Caki2 (cell line): Measurements from ENCODE around the gene PPP3R2. TPM values are rescaled to one million over a fixed set of nuclear protein-coding genes. Genes with fewer than 3 reads are reported as not detected.
"Not testable (repeated sequence)": the region's sequence is repeated elsewhere in the genome, so short reads cannot be mapped to it uniquely, and the experiment has no call there.

Experiments
- DNase-seq: peaks from one replicate; pipeline ENCODE4 v3.0.0-alpha.2; 2015; ENCODE audit warnings: low read depth
- in situ Hi-C: cut with HindIII; loops from 2 replicates; pipeline ENCODE4 v1.10.0; 2016; ENCODE audit warnings: low sequenced_read_pairs, low pct_unique_long_range_greater_than_20kb, mixed read lengths
- total RNA-seq: library from RNA; depleted of rRNA; stranded (reverse); fragments of >200 nt; shearing (Covaris generic); gene quantifications from 2 replicates; pipeline ENCODE4 v1.2.3, GENCODE V29; 2014; ENCODE audit warnings: low replicate concordance; rRNA removed

PPP3R2 gene
- total RNA-seq, 1 experiment from 2014 or later = not detected

DNA sequence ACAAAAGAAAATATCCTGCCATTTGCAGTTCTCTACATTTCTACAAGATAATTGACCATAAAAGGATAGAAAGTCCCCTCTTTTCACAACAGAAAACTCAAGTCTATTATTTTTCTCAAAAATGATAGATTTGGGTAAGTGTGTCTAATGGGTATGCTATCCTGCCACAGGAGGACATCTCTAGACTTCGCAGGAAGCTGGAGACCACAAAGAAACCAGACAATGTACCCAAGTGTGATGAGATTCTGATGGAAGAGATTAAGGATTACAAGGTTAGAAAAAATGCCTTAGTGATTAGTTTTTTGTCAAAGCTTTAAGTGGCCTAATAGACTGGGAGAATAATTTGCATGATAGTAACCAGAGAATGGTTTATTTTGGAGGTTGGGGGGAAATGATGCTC, 33.0 kb downstream of the PPP3R2 start:
- no peak for DNase-seq
- in situ Hi-C loops = no loop called here

DNA sequence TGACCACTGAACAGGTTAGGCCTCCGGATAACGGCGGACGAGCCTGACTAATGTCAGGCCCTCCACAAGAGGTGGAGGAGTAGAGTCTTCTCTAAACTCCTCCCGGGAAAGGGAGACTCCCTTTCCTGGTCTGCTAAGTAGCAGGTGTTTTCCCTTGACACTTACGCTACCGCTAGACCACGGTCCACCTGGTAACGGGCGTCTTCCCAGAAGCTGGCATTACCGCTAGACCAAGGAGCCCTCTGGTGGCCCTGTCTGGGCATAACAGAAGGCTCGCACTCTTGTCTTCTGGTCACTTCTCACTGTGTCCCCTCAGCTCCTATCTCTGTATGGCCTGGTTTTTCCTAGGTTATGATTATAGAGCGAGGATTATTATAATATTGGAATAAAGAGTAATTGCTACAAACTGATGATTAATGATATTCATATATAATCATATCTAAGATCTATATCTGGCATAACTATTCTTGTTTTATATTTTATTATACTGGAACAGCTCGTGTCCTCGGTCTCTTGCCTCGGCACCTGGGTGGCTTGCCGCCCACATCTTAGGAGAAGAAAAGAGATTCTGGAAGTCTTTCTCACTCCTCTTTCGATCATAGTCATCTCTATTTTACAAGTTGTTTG, 45.2 kb downstream of the PPP3R2 start:
- in situ Hi-C loops, DNase-seq: not testable (repeated sequence)

DNA sequence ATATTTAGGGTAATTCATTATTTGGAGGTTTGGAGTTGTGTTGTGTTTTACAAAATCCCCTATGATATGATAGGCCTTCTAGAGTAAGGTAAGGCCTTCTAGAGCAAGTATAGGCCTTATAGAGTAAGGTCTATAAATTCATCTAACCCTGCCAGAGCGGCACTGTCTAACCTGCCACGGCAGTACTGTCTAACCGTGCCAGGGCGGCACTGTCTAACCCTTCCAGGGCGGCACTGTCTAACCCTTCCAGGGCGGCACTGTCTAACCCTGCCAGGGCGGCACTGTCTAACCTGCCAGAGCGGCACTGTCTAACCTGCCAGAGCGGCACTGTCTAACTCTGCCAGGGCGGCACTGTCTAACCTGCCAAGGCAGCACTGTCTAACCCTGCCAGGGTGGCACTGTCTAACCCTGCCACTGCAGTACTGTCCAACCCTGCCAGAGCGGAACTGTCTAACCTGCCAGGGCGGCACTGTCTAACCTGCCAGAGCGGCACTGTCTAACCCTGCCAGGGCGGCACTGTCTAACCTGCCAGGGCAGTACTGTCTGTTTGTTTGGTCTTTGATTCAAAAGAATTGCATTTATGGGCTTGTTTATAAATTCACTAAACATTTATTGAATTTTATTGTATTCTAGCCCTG, 51.6 kb downstream of the PPP3R2 start:
- in situ Hi-C loops = no loop called here
- DNase-seq = no peak

Other genes starting within 250 kb of the PPP3R2 start
- not detected in 2 replicates for gene BAAT, start 210.0 kb downstream of the PPP3R2 start, total RNA-seq
- 10.1 and 11.8 TPM in 2 replicates for gene MRPL50, start 196.4 kb downstream of the PPP3R2 start, total RNA-seq
- gene ZNF189, start 196.1 kb downstream of the PPP3R2 start, total RNA-seq = 7.5 and 11.0 TPM in 2 replicates
- gene ALDOB, start 159.2 kb downstream of the PPP3R2 start, total RNA-seq = not detected in 2 replicates
- 8.9 and 9.4 TPM in 2 replicates for gene RNF20, start 61.1 kb downstream of the PPP3R2 start, total RNA-seq
- gene GRIN3A, start 143.7 kb upstream of the PPP3R2 start, total RNA-seq = not detected in 2 replicates